K562 (cell line): ENCODE measurements around the gene CYTH1. TPM values are rescaled to one million over a fixed set of nuclear protein-coding genes. Genes with fewer than 3 reads are reported as not detected.

ENCODE experiments used
- ATAC-seq: fragments of 200-7000 bp; cut with Tn5 transposase; 3 replicates; pipeline ENCODE4 v1.9.1; 2020; ENCODE audit warnings: moderate library complexity
- BruUV-seq: library from RNA; stranded (reverse); fragments of 400-500 nt; replicated peaks from 2 replicates; lab custom pipeline; 2021; lab: Mats Ljungman, UMichigan
- CTCF ChIA-PET: fragments of 300-600 bp; formaldehyde crosslinking; extraction: SDS; loops from one replicate; lab custom pipeline; 2021; ENCODE audit warnings: low intra/inter-chr PET ratio; lab: Yijun Ruan, JAX
- POLR2A ChIA-PET: fragments of 300-600, 350-650 bp; sonication (Branson Sonifier 250); formaldehyde crosslinking; extraction: SDS; loops from one replicate; lab custom pipeline; 2021; ENCODE audit warnings: antibody characterized with exemption, inconsistent platforms; lab: Yijun Ruan, JAX
- DNase-seq, 4 experiments: peaks; one replicate each; pipeline versions ENCODE4 v3.0.0 to v3.0.0-alpha.2; 2011 to 2018; ENCODE audit warnings: low spot score in 3 of 4, mixed read lengths in 3 of 4; ENCODE audit errors: extremely low read depth in 1 of 4
- FAIRE-seq: peaks from 2 replicates; lab custom pipeline; 2011; peaks lifted over from hg19 to GRCh38; lab: Jason Lieb, UNC
- H2AFZ ChIP-seq: 2 replicates; pipeline ENCODE4 v1.6.0; 2011; ENCODE audit warnings: low read depth, low read length, control low read depth, inconsistent platforms
- H3K27ac ChIP-seq: fragments of 200-600 bp; 3 replicates; pipeline ENCODE4 v1.8.0; 2011; ENCODE audit warnings: low read depth, mild to moderate bottlenecking, control low read depth, inconsistent platforms, low read length, moderate library complexity, mixed read lengths; ENCODE audit errors: extremely low read depth
- H3K27me3 ChIP-seq, 2 experiments: fragments of 300-600 bp in 1 of 2; 2 replicates in 1 of 2; 3 replicates in 1 of 2; pipeline versions ENCODE4 v1.6.0 to v1.8.0; 2011; ENCODE audit warnings: inconsistent platforms in 2 of 2, low read length in 2 of 2, mild to moderate bottlenecking in 1 of 2, mixed read lengths in 1 of 2, moderate library complexity in 1 of 2; ENCODE audit not compliant: control insufficient read depth in 2 of 2, insufficient read depth in 2 of 2
- H3K36me3 ChIP-seq: fragments of 300-600 bp; 3 replicates; pipeline ENCODE4 v1.8.0; 2011; ENCODE audit warnings: mild to moderate bottlenecking, low read length, inconsistent platforms; ENCODE audit not compliant: control insufficient read depth, insufficient read depth
- H3K4me1 ChIP-seq, 2 experiments: fragments of 200-600 bp in 1 of 2; replicated peaks in 1 of 2; 2 replicates in 1 of 2; 3 replicates in 1 of 2; pipeline versions ENCODE4 v1.5.1 to v1.8.0; 2011; ENCODE audit warnings: inconsistent platforms in 2 of 2, low read length in 2 of 2, mild to moderate bottlenecking in 1 of 2, mixed read lengths in 1 of 2, moderate library complexity in 1 of 2; ENCODE audit not compliant: control insufficient read depth in 2 of 2, insufficient read depth in 2 of 2
- H3K4me2 ChIP-seq: 2 replicates; pipeline ENCODE4 v1.6.1; 2011; ENCODE audit warnings: low read length, control low read depth, inconsistent platforms, mixed read lengths; ENCODE audit not compliant: insufficient read depth
- H3K4me3 ChIP-seq: fragments of 200-600 bp; sonication (generic), shearing (Covaris generic); 2 replicates; pipeline ENCODE4 v1.5.1; 2016; ENCODE audit warnings: control low read depth, inconsistent platforms
- H3K79me2 ChIP-seq: fragments of 200-600 bp; 3 replicates; pipeline ENCODE4 v1.8.0; 2011; ENCODE audit warnings: low read length, inconsistent platforms; ENCODE audit not compliant: control insufficient read depth, insufficient read depth
- H3K9ac ChIP-seq, 2 experiments: 2 replicates each; pipeline versions ENCODE4 v1.6.0 to v1.6.1; 2011; ENCODE audit warnings: low read depth in 2 of 2, low read length in 2 of 2, control low read depth in 1 of 2, inconsistent platforms in 1 of 2, mild to moderate bottlenecking in 1 of 2, mixed read lengths in 1 of 2; ENCODE audit not compliant: insufficient read depth in 1 of 2
- H3K9me1 ChIP-seq: one replicate; pipeline ENCODE4 v1.6.0; 2011; ENCODE audit warnings: inconsistent platforms, mild to moderate bottlenecking, low read length, moderate library complexity; ENCODE audit not compliant: control insufficient read depth, insufficient read depth
- H3K9me3 ChIP-seq: replicated peaks from 2 replicates; pipeline ENCODE4 v1.5.1; 2011; ENCODE audit warnings: low read depth, low read length, inconsistent platforms; ENCODE audit not compliant: control insufficient read depth, insufficient read depth
- H4K20me1 ChIP-seq: replicated peaks from 2 replicates; pipeline ENCODE4 v1.6.1; 2011; ENCODE audit warnings: low read length, inconsistent platforms, mixed read lengths; ENCODE audit not compliant: control insufficient read depth, insufficient read depth
- ATF2 ChIP-seq: sonication (generic); formaldehyde crosslinking; IDR thresholded peaks from 2 replicates; pipeline ENCODE4 v1.8.1; 2022; ENCODE audit warnings: missing genetic modification reagents
- CCAR2 ChIP-seq: fragments of 200-400 bp; formaldehyde crosslinking; IDR thresholded peaks from 2 replicates; pipeline ENCODE4 v1.6.1; 2017; ENCODE audit warnings: mild to moderate bottlenecking, low read depth, low read length
- FOS ChIP-seq: IDR thresholded peaks from 3 replicates; pipeline ENCODE4 v1.6.1; 2011; ENCODE audit not compliant: insufficient read length; ENCODE audit errors: extremely low read depth
- KAT2B ChIP-seq: IDR thresholded peaks from one replicate; pipeline ENCODE4 v1.6.1; 2012; ENCODE audit warnings: low read depth, mild to moderate bottlenecking, control low read depth, inconsistent platforms, low read length, moderate library complexity
- KAT7 ChIP-seq: sonication (generic); formaldehyde crosslinking; IDR thresholded peaks from 2 replicates; pipeline ENCODE4 v1.8.0; 2022; ENCODE audit warnings: missing genetic modification reagents, mild to moderate bottlenecking, borderline replicate concordance
- NCOA2 ChIP-seq, 2 experiments: fragments of 450-650 bp; IDR thresholded peaks; 2 replicates each; pipeline ENCODE4 v1.6.1; 2018; ENCODE audit warnings: mild to moderate bottlenecking in 2 of 2, moderate library complexity in 1 of 2; ENCODE audit not compliant: partially characterized antibody in 2 of 2
- RHOXF2B ChIP-seq: fragments of 250-450 bp; sonication (Bioruptor Pico); conservative IDR thresholded peaks from 2 replicates; pipeline ENCODE4 v1.5.1; 2021
- TFE3 ChIP-seq: fragments of 450-650 bp; formaldehyde crosslinking; IDR thresholded peaks from 2 replicates; pipeline ENCODE4 v1.4.0; 2020; ENCODE audit warnings: mild to moderate bottlenecking, mixed read lengths
- ZFP1 ChIP-seq: fragments of 450-650 bp; formaldehyde crosslinking; IDR thresholded peaks from 2 replicates; pipeline ENCODE4 v1.4.0; 2020; ENCODE audit warnings: mild to moderate bottlenecking, mixed read lengths
- ZNF280B ChIP-seq: fragments of 250-450 bp; sonication (Bioruptor Pico); IDR thresholded peaks from 2 replicates; pipeline ENCODE4 v1.5.1; 2021; ENCODE audit warnings: mild to moderate bottlenecking
- WGBS: fragments of 100-300 bp; shearing (Covaris generic); methylation state at CpG from one replicate; pipeline ENCODE4 v1.1.6; 2016; ENCODE audit warnings: low coverage, mixed read lengths; ENCODE audit not compliant: insufficient coverage; ENCODE audit errors: missing lambda C conversion rate; 5-methylcytosine and 5-hydroxymethylcytosine counted together
- in situ Hi-C: fragments of 300-500 bp; cut with MboI; formaldehyde crosslinking; loops from 4 replicates; pipeline ENCODE4 v1.15.0; 2018; ENCODE audit warnings: inconsistent platforms, mixed read lengths
- intact Hi-C: fragments of 100-400 bp; cut with micrococcal nuclease; formaldehyde crosslinking; loops from 2 replicates; pipeline ENCODE4 v1.14.2; 2022
- polyA plus RNA-seq, 8 experiments: library from polyadenylated mRNA; depleted of rRNA in 4 of 8; stranded (reverse) in 5 of 8; unstranded in 3 of 8; fragments of >200 nt; fragmentation: Nextera tagmentation in 2 of 8; fragmentation: Illumina TruSeq in 1 of 8; extraction: Ambion mirVana in 2 of 8; extraction: Trizol in 1 of 8; gene quantifications; 2 replicates each; pipeline versions ENCODE4 v1.2.1 to v1.2.3, GENCODE V29; 2011 to 2014; ENCODE audit warnings: inconsistent platforms in 1 of 8, missing spikeins in 1 of 8
- total RNA-seq, 7 experiments: library from RNA; depleted of rRNA in 6 of 7; stranded (reverse); fragments of >200 nt in 6 of 7; fragmentation: Illumina TruSeq in 2 of 7; extraction: Trizol in 2 of 7; gene quantifications; 2 replicates each; pipeline versions ENCODE4 v1.2.1 to v1.2.3, GENCODE V29; 2011 to 2021; ENCODE audit warnings: low replicate concordance in 1 of 7

Gene CYTH1
- total and polyA plus RNA-seq, 9 of the 15 experiments (the other 6 are each of a cell fraction or from before 2014, with no cell fraction given): 0.52 to 27.7 (median 16.8) TPM

- H3K4me3 ChIP-seq: no peak overlapping the region
- H3K9ac ChIP-seq: no peak overlapping the region
- DNase-seq (no peak), ATAC-seq (no peak), FAIRE-seq (no peak)
- TF ChIP-seq RHOXF2B (CRISPR knock-in tag) (no peak), KAT7 (CRISPR knock-in tag) (no peak)
- H3K4me2 ChIP-seq: no peak overlapping the region
- 0 out of 2 replicates have a peak, but pooled peaks cover 16% of the 10 kb centered on the region for H4K20me1 ChIP-seq
- no peaks in the 10 kb centered on the region for H3K9me3 ChIP-seq
- intact Hi-C loops (no loop called here), in situ Hi-C loops (no loop called here)
- 55% methylated on average over 4 of the region's 4 CpGs for WGBS
- H3K27ac ChIP-seq: no peak overlapping the region
- H3K9me1 ChIP-seq: no peaks in the 10 kb centered on the region
- H3K27me3 ChIP-seq: no peaks in the 10 kb centered on the region
- BruUV-seq: no TSS peak
- H3K36me3 ChIP-seq: no peaks in the 10 kb centered on the region
- H3K4me1 ChIP-seq: no peaks in the 10 kb centered on the region
- peaks cover 39% of the 10 kb centered on the region for H3K79me2 ChIP-seq
- CTCF ChIA-PET: no interaction called here
- H2AFZ ChIP-seq: no peak overlapping the region
- POLR2A ChIA-PET: interaction anchor here (1.0 to 1.5 kb wide), 2 partner anchors 10 to 128 kb away, joined by 4 read pairs; no protein-coding TSS in a partner anchor
These were observed 14.3 kb downstream of the CYTH1 start for GRCh38 chr17:78767806-78768205.

GRCh38 chr17:78766743-78767294 is 15.3 kb downstream of the CYTH1 start:
- CTCF ChIA-PET: no interaction called here
- 0 out of 2 replicates have a peak, but pooled peaks cover 16% of the 10 kb centered on the region for H4K20me1 ChIP-seq
- WGBS: 93% methylated on average over 5 of the region's 5 CpGs
- no peaks in the 10 kb centered on the region for H3K36me3 ChIP-seq
- ATAC-seq (no peak), FAIRE-seq (no peak), DNase-seq (no peak)
- no peak overlapping the region for H3K4me3 ChIP-seq
- H2AFZ ChIP-seq: no peak overlapping the region
- no peaks in the 10 kb centered on the region for H3K27me3 ChIP-seq
- H3K4me2 ChIP-seq: no peak overlapping the region
- no TSS peak for BruUV-seq
- H3K9ac ChIP-seq: no peak overlapping the region
- POLR2A ChIA-PET: interaction anchor here (1.0 kb wide), 1 partner anchor 129 kb away, joined by 4 read pairs; no protein-coding TSS in a partner anchor
- no peaks in the 10 kb centered on the region for H3K9me3 ChIP-seq
- in situ Hi-C loops (no loop called here), intact Hi-C loops (no loop called here)
- no peaks in the 10 kb centered on the region for H3K9me1 ChIP-seq
- H3K4me1 ChIP-seq: no peaks in the 10 kb centered on the region; a peak in 1 of 5 replicates
- H3K27ac ChIP-seq: no peak overlapping the region
- peaks cover 46% of the 10 kb centered on the region for H3K79me2 ChIP-seq
- no peak for TF ChIP-seq KAT2B
- TF ChIP-seq ATF2: no peak
- no peak for TF ChIP-seq ZFP1
- no peak for TF ChIP-seq ZNF280B (CRISPR knock-in tag)
- no peak for TF ChIP-seq NCOA2 (IDR thresholded peaks at IDR 0.05; ENCODE audit: partially characterized antibody in 2 of 2)
- no peak for TF ChIP-seq FOS
- TF ChIP-seq CCAR2: no peak
- TF ChIP-seq TFE3 (CRISPR knock-in tag): no peak
